ENCODE results near the gene SPHK1.

Gene SPHK1

DNA sequence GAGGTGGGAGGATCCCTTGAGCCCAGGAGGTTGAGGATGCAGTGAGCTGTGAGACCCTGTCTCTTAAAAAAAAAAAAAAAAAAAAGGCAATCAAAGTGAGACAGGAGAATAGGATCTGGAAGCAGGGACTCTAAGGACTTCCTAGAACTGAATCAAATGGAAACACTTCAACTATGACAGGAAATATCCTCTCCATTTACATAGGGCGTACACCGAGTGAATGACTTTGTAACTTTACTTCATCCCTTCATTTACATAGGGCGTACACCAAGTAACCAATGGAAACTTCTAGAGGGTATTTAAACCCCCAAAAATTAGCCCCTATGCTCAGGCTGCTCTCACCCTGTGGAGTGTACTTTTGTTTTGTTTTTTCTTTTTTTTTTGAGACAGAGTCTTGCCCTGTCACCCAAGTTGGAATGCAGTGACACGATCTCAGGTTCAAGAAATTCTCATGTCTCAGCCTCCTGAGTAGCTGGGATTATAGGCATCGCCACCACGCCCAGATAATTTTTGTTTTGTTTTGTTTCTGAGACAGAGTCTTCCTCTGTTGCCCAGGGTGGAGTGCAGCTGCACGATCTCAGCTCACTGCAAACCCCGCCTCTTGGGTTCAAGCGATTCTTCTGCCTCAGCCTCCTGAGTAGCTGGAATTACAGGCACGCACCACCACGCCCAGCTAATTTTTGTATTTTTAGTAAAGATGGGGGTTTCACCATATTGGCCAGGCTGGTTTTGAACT, 21.1 kb upstream of the SPHK1 start:
- ATAC-seq (no peak), DNase-seq (no peak)

DNA sequence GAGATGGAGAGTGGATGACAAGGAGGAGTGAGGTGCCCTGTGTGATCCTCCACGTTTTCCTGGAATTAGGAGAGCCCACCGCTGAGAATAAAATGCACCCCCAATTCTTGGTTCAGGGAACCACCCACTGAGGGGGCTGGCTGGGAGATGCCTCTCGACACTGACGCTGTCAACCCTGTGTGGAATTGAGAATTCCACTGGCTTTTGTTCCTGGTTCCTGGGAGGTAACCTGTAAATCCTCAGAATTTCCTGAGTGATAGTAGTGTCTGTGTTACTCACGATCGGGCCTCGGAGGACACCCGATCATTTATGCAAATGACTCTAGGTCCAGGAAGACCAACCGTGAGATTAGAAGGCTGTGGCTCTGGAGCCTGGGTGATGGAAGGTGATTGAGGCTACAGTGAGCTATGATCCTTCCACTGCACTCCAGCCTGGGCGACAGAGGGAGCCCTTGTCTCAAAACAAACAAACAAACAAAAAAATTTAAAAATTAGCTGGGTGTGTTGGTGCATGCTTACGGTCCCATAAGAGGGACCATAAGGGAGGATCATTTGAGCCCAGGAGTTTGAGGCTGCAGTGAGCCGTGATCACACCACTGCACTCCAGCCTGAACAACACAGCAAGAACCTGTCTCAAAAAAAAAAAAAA, 19.0 kb upstream of the SPHK1 start:
- DNase-seq (no peak), ATAC-seq (no peak)

DNA sequence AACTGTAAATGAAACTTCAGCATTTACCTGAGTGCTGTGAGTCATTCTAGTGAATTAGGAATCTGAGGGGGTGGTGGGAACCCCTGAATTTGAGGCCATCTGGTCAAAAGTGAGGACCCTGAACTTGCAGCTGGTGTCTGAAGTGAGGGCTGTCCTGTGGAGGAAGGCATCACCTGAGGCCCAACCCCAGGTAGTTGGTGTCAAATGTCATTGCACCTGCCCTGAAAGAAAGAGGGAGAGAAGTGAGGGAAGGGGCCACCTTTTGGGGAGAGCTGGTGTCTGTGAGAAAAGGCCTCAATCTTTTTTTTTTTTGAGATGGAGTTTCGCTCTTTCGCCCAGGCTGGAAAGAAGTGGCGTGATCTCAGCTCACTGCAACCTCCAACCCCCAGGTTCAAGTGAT, 18.2 kb upstream of the SPHK1 start:
- no peak for DNase-seq
- no peak for ATAC-seq

DNA sequence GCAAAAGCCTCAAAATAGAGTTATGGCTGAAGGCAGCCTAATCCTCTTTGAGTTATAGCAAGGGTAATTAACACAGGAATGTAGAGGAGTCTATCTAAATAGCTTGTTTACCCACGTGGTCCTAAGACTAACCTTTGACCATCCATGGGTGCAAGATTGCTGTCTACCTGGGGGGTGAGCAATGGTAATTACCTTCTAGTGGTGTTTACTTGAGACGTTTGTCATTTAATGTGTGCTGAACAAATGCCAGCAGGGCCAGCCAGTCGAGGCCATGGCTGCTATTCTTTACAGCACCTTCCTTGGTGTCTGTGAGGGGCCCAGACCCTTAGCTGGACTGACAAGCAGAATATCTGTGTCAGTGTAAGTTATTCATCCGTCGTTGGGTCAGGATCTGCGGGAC, 16.8 kb upstream of the SPHK1 start:
- ATAC-seq, result no peak
- DNase-seq, result no peak

DNA sequence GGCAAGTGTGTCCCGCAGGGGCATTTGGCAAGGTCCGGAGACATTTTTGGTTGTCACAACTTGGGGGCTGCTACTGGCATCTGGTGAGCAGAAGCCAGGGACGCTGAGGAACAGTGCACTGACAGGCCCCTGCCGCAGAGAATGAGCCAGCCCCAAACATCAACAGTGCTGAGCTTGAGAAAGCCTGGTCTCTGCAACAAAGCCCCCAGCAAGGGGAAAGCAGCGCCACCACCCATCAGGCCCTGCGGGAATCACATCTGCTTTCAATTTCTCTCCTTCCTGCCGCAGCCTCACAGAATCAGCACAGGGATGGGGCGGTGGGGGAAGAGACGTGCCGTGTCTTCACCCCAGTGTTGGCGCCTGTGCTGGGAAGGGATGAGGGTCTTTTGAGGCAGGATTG, 15.9 kb upstream of the SPHK1 start:
- ATAC-seq (no peak), DNase-seq (no peak)

DNA sequence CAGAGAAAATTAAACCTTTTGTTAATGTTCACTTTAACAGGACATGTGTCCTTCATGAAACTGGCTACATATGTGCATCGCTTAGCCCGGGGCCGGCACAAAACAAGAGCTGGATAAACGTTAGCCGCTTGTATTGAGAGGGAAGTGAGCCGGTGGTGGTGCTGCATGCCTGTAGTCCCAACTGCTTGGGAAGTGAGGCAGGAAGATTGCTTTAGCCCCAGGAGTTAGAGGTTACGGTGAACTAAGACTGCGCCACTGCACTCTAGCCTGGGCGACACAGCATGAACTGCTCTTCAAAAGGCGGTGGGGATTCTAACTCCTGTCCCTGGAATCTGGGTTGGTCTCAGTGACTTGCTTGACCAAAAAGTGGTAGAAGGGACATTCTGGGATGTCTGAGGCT, 15.0 kb upstream of the SPHK1 start:
- ATAC-seq (no peak), DNase-seq (no peak)

DNA sequence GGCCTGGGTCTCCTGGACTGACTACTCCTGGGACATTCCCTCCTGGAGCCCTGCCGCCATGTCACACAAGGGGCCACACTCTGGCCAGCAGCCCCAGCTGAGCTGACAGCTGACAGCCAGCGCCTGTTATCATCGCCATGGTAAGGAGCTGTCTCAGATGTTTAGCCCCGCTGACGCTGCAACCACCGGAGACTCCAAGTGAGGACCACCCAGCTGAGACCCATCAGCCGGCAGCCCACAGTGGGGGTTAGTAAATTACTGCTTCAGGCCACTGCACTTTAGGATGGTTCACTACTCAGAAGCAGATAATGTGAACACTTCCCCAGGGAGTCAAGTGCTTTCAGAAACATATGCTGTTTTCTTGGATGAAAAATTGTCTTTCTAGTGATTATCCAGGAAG, 14.6 kb upstream of the SPHK1 start:
- no peak for DNase-seq
- no peak for ATAC-seq

DNA sequence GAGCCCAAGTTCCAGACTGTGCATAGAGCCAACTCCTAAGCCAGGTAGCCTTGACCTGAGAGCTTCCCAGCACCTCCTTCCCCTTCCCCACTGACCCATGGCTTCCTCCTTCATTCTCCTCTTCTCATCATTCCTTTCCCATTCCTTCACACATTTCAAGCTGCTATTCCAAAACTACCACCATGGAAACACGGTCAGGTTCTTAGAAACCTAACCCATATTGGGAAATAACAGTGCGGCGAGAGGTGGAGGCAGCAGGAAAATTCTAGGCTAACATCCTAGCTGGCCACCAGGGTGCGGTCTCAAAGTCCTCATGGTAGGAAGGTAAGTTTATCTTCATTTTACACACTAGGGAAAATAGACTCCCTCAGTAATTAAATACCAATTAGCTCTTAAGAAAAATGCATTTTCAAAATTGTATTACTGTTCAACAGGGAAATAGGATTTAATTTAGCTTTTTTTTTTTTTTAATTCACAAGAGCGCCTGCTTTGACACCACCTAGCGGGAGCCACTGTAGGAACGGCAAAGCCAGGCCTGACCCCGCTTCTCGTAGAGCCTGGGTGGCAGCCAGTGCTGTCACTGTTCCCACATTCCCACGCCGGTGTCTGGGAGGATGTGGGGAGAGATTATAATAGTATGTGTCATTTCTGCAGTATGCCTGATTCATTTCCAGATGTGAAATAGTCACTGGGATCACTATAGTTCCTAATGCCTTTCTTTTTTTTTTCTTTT, 14.0 kb upstream of the SPHK1 start:
- DNase-seq (no peak), ATAC-seq (no peak)

DNA sequence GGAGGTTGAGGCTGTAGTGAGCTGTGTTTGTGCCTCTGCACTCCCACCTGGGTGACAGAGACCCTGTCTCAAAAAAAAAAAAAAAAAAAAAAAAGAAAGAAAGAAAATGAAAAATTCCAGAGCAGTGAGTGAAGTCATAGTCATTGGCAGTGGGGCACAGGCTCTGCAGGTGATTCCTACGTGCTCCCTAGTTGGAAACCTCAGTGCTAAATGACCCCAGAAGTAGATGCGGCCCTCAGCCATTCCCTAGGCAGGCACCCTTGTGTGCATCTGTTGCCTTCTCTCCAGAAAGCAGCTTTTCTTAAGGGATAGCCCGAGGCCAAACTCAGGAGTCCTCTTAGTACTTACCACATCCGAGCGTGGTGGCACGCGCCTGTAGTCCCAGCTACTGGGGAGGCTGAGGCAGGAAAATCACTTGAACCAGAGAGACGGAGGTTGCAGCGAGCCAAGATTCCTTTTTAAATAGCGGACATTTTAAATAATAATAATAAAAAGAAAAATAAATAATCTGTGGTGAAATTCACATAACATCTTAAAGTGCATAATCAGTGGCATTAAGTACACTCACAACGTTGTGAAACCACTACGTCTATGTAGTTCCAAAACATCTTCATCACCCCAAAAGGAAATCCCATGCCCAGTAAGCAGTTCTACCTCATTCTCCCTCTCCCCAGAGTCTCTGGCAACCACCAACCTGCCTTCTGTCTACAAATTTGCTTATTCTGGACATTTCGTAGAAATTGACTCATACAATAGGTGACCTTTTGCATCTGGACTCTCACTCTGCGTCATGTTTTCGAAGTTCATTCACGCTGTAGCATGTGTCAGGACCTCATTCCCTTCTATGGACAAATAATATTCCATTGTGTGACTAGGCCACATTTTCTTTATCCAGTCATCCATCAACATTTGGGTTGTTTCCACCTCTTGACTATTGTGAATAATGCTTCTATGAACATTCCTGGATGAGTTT, 12.5 kb upstream of the SPHK1 start:
- peak; percentile 58 for ATAC-seq
- DNase-seq, result no peak

DNA sequence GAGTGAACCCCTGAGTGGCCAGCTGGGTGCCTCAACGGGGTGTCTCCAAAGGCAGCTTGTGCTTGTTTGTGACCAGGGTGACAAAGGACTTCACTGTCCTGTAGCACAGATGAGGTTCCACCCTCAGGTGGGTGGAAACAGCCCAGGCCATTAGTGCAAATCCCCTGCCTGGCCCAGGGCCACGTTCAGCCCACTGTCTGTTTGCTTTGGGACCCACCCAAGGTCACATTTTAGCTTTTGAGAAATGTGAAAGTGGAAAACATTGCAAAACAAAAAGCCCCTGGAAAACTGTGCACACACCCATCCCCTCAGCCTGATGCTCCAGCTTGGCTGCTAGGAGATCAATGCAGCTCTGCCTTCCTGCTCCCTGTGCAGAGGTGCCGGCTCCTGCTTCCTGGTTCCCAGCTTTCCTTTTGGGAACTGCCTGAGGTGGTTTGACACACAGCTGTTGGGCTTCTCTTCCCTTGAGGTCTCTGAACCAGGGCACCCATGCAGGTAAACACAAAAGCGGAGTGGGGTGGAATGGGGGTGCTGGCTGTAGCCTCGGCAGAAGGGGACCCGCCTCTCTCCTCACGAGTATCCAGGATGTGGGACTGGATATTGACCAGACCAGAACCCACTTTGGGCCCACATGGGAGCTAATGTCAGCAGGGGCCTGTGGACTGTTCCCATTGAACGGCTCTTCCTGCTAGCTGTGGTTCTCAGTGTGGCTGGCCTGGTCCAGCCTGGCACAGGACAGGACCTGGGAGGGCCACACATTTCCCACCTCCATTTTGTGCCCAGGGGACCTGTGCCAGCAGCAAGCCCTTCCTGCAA, 7.9 kb upstream of the SPHK1 start:
- DNase-seq (no peak), ATAC-seq (no peak)

DNA sequence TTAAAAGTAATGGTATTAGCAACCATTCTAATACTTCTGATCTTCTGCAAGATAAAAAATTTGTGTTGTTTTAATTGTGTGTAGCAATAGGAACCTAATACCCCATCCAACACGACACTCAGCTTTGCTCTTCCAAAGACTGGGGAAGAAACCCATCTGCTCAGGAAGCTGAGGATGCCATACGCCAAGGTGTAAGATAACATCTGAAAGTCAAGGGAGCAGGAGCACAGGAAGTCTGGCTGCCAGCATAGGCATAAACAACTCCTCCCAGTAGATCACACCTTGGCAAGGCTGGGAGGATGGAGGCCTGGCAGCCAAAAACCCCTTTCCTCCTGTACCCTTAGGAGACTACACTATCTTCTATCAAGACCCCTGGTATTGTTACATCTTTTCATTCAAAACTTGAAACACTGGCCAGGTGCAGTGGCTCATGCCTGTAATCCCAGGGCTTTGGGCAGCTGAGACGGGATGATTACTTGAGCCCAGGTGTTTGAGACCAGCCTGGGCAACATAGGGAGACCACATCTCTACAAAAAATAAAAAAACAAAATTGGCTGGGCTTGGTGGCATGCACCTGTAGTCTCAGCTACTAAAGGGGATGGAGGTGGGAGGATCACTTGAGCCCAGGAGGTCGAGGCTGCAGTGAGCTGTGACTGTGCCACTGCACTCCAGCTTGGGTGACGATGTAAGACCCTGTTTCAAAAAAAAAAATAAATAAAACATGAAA, 5.7 kb upstream of the SPHK1 start:
- ATAC-seq, result no peak

DNA sequence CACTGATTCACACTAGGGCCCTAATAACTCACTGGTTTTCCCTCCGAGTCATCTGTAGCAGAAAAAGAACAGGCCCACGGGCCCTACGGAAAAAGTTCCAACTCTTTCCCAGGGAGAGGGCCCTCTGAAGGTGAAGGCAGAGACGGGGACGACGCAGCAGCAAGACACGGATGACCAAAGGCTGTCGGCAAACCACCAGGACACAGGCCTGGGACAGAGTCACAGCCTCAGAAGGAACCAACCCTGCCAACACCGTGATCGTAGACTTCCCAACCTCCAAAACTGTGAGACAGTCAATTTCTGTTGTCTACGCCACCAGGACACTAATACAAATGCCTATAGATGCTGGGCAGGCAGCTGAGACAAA, 5.2 kb upstream of the SPHK1 start:
- ATAC-seq (no peak), DNase-seq (no peak)

More for the DNA sequence above, 5.7 kb upstream of the SPHK1 start:
- DNase-seq, result no peak

DNA sequence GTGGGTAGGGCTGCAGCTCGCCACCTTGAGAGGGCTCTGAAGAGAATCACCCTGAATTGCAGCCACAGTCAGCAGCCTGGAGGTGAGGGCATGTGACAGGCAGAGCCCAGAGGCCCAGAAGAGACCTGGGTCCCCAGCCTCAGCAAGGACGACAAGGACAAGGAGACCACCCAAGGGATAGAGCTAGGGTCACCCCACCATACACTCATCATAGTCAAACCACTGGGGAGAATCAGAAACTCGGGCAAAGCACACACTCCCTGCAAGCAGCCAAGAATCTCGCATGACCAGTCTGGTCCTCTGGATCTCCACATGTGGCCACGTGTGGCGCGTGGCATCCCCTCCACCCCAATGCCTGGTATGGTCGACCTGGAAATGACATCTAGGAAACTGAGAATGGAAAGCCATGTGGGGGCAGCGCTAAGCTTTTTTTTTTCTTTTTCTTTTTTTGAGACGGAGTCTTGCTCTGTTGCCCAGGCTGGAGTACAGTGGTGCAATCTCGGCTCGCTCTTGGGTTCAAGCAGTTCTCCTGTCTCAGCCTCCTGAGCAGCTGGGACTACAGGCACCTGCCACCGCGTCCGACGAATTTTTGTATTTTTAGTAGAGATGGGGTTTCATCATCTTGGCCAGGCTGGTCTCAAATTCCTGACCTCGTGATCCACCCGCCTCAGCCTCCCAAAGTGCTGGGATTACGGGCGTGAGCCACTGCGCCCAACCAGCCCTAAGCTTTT, 4.6 kb upstream of the SPHK1 start:
- no peak for DNase-seq
- ATAC-seq, result no peak

DNA sequence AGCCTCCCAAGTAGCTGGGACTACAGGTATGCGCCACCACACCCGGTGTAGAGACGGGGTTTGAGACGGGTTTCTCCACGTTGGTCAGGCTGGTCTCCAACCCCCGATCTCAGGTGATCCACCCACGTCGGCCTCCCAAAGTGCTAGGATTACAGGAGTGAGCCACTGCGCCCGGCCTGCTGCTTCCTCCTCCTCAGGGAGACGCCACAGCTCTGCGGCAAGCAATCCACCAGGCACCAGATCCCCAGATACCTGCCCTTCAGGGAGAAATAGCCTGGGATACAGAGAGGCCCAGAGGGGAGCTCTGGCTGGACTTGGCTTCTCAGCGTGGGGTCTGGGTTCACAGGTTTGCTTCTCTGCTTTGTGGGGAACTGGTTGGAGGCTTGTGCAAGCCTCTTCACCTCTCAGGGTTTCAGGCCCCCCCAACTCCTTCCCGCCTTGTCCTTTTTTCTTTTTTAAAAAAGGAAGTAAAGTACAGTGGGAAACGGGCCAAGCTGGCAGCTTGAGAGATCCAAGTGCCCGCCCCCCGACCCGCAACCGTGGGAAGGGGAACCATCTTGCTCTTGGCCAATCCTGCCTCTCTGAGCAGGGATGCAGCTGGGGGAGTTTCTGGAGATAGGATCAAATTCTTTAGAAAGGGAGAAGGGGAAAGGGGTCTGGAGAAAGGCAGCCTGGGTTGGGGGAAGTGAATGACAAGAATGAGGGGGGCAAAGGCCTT, 2.6 kb upstream of the SPHK1 start:
- ATAC-seq (no peak), DNase-seq (no peak)

DNA sequence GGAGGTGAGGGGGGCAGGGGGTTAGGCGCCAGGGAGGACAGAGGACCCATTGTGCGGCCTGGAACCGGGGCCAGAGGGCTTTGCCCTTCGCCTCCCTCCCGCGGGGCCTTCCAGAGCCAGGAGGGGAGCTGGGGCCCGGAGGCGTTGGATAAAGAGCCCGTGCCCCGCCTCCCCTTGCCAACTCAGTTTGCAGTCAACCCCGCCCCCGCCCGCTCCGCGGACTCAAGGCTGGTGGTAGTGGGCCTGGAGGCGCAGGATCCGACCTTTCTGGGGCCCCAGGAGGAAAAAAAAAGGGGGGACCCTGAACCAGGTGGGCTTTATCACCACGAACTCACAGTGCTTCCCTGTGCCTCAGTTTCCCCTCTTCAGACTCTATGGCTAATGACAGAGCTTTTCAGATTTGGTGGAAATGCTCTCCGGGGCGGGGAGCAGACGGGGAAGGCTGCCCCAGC, 2.0 kb upstream of the SPHK1 start:
- ATAC-seq, result no peak
- peak; percentile 50 for DNase-seq

DNA sequence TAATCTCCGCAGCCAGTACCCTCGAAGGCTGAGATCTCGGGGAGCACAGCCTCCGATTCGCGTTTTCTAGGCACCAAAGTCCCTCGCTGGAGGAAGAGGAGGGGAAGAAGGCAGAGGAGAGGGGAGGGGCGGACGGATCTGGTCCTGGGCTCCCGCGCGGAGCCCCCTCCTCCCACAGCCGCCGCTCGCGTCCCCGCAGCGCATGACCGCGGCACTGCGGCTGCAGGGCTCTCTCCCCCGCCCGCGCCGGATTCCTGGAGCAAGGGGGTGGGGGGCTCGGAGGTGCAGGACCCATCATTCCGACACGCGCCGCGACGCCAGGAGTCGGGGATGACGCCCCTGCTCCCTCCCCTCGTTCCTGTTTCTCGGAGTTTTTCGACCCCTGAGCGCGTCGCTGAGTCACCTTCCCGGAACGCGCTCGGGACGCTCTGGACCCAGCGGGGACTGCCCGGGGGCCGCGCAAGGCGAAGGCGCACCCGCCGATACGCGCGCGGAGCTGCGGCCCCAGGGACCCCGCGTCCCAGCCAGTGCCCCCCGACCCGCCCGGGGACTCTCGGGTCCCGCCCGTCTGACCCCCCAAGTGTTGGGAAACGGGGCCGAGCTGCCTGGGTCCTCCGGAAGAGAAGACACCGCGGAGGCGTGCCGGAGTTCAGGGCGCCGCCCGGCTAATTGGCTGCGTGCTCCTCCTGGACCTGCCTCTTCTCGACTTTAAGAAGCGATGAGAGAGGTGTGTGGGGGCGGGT, 1.4 kb upstream of the SPHK1 start:
- DNase-seq, result peak; percentile 69

DNA sequence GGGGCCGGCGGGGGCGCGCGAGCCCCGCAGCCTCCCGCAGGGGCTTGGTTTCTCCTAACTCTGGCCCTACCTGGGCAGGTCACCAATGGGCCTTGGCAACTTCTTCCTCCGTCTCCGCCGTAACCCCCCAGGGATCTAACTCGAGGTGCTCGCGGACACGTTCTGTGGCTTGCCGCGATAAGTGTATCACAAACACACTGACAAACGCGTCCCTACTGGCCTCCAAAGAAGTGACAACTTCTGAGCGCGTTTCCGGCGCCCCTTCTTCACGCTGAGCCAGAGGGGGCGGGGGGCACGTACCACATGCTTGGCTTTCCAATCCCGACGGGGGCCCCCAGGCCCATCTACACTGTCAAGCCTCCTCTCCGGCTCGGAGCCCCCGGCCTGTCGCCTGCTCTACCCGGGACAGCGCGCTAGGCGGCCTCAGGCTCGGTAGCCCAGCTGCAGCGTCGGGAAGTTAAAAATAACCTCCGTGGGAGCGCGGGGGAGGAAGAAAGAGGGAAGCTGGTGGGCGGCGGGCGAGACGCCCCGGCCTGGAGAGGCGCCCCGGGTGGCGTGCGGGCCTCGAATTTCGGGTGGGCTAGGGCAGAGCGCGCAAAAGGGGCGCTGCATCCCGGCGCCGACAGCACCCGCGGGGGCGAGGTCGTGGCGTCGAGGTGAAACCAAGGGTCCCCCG, 725 bp upstream of the SPHK1 start:
- ATAC-seq (peak; percentile 21), DNase-seq (peak; percentile 67)

More for the DNA sequence above, 1.4 kb upstream of the SPHK1 start:
- peak; percentile 47 for ATAC-seq
